Keratinocyte (primary cell): ENCODE measurements around the gene TIE1.

ENCODE experiments used
- CTCF ChIP-seq, 3 experiments: IDR thresholded peaks in 1 of 3; conservative IDR thresholded peaks in 1 of 3; optimal IDR thresholded peaks in 1 of 3; 2 replicates in 2 of 3; 3 replicates in 1 of 3; pipeline versions ENCODE3 to v1.5.1; 2011; ENCODE audit warnings: low read length in 3 of 3, mild to moderate bottlenecking in 3 of 3, moderate library complexity in 2 of 3, control low read depth in 1 of 3, inconsistent platforms in 1 of 3; ENCODE audit not compliant: insufficient read depth in 2 of 3; ENCODE audit errors: extremely low read depth in 1 of 3
- EZH2 ChIP-seq: IDR thresholded peaks from one replicate; pipeline ENCODE4 v1.6.1; 2012; ENCODE audit warnings: inconsistent platforms, mild to moderate bottlenecking, low read length, moderate library complexity

GRCh38 chr1:43270421-43271095 is 30.2 kb upstream of the TIE1 start:
- TF ChIP-seq CTCF (optimal IDR thresholded peaks at IDR 0.05 in 1 of 3, IDR thresholded peaks at IDR 0.05 in 1 of 3, conservative IDR thresholded peaks at IDR 0.05 in 1 of 3; ENCODE audit: extremely low read depth in 1 of 3, insufficient read depth in 2 of 3, low read length in 3 of 3) (no peak), EZH2 (no peak)
